ENCODE measurements around the gene OR4B1. TPM values are rescaled to one million over a fixed set of nuclear protein-coding genes. Genes with fewer than 3 reads are reported as not detected.

OR4B1 gene
- total RNA-seq, 1 donor from 2014 or later = not detected

- Histone ChIP-seq H3K4me1 (no peaks in the 10 kb centered on the region), H3K4me3 (no peak within 1 kb of the TSS)
- intact Hi-C loops (cut with DNase I) = no loop called here
These were observed 46.9 kb downstream of the OR4B1 start, which contains the start of gene OR4X1 for GRCh38 chr11:48263423-48263911. Gene OR4X1 (plus strand): TSS chr11:48263861. CDS start chr11:48263861, 0 bp downstream.

More at GRCh38 chr11:48263423-48263911, 46.9 kb downstream of the OR4B1 start, which contains the start of gene OR4X1:
- no peak for ATAC-seq
- H3K27me3 ChIP-seq (ENCODE audit: low read depth) = no peaks in the 10 kb centered on the region
- no peaks in the 10 kb centered on the region for H3K36me3 ChIP-seq
- no peak for DNase-seq
- H3K9me3 ChIP-seq = no peaks in the 10 kb centered on the region
- no peak for TF ChIP-seq CTCF (IDR thresholded peaks at IDR 0.05)
- H3K27ac ChIP-seq = no peak within 1 kb of the TSS

Other genes with a start within 250 kb of the OR4B1 start
- 40.0 TPM for gene PTPRJ, start 236.3 kb upstream of the OR4B1 start, total RNA-seq
- not detected for gene OR4X2, start 28.3 kb downstream of the OR4B1 start, total RNA-seq
- not detected for gene OR4X1, start 47.1 kb downstream of the OR4B1 start, total RNA-seq
- gene OR4S1, start 89.4 kb downstream of the OR4B1 start, total RNA-seq = not detected
- gene OR4C3, start 108.1 kb downstream of the OR4B1 start, total RNA-seq = not detected
- gene OR4C5, start 149.7 kb downstream of the OR4B1 start, total RNA-seq = not detected

Data from lower lobe of right lung (tissue), 2 donors.